Stomach (tissue), 4 donors: ENCODE data around the gene KCNJ12.

Experiments used
- CTCF ChIP-seq, 7 experiments: fragments of 450-650 bp in 4 of 7; fragments of 200-600 bp in 3 of 7; sonication (generic) in 3 of 7; IDR thresholded peaks; one replicate each; pipeline ENCODE4 v1.5.1; 2016 to 2019; ENCODE audit warnings: antibody characterized with exemption in 7 of 7, control low read depth in 2 of 7, mild to moderate bottlenecking in 1 of 7
- EP300 ChIP-seq: sonication (generic); formaldehyde crosslinking; IDR thresholded peaks from one replicate; pipeline ENCODE4 v1.6.1; 2017; ENCODE audit warnings: antibody characterized with exemption
- POLR2A ChIP-seq, 4 donors: fragments of 450-650 bp; IDR thresholded peaks; one replicate each; pipeline ENCODE4 v1.6.1; 2016; ENCODE audit warnings: antibody characterized with exemption in 4 of 4, control low read depth in 2 of 4, mild to moderate bottlenecking in 1 of 4, moderate library complexity in 1 of 4
- POLR2AphosphoS5 ChIP-seq, 3 donors: sonication (generic); formaldehyde crosslinking; IDR thresholded peaks; one replicate each; pipeline ENCODE4 v1.6.1; 2016; ENCODE audit warnings: antibody characterized with exemption in 3 of 3

GRCh38 chr17:21374441-21375161 is 1.6 kb upstream of the KCNJ12 start:
- TF ChIP-seq CTCF (IDR thresholded peaks at IDR 0.05) (no peak), POLR2A (IDR thresholded peaks at IDR 0.05) (no peak), POLR2AphosphoS5 (IDR thresholded peaks at IDR 0.05) (no peak), EP300 (no peak)
